Mesenchymal stem cell (in vitro differentiated cells and primary cell): ENCODE measurements around the gene COL4A2.
A peak's percentile ranks its signal among the peaks of the same experiment; 100 is the strongest.

ENCODE experiments used
- DNase-seq: peaks from one replicate; pipeline ENCODE4 v3.0.0-alpha.2; 2013
- H2AFZ ChIP-seq: one replicate; pipeline ENCODE4 v1.6.1; 2013; ENCODE audit warnings: low read depth, mild to moderate bottlenecking, control low read depth, inconsistent platforms, low read length, moderate library complexity
- H2AK5ac ChIP-seq: 2 replicates; pipeline ENCODE4 v1.6.1; 2013; ENCODE audit warnings: low read length, moderate library complexity, mild to moderate bottlenecking, inconsistent platforms; ENCODE audit not compliant: severe bottlenecking
- H2BK120ac ChIP-seq: one replicate; pipeline ENCODE4 v1.6.1; 2013; ENCODE audit warnings: low read depth, mild to moderate bottlenecking, inconsistent platforms, low read length, moderate library complexity
- H2BK12ac ChIP-seq, 2 experiments: one replicate each; pipeline ENCODE4 v1.6.1; 2013; ENCODE audit warnings: inconsistent platforms in 2 of 2, low read length in 2 of 2, mild to moderate bottlenecking in 2 of 2, moderate library complexity in 2 of 2, control low read depth in 1 of 2
- H2BK15ac ChIP-seq: one replicate; pipeline ENCODE4 v1.6.1; 2013; ENCODE audit warnings: mild to moderate bottlenecking, low read depth, inconsistent platforms; ENCODE audit not compliant: poor library complexity, severe bottlenecking
- H2BK5ac ChIP-seq: 2 replicates; pipeline ENCODE4 v1.6.1; 2013; ENCODE audit warnings: low read depth, mild to moderate bottlenecking, low read length, control low read depth, inconsistent platforms; ENCODE audit not compliant: poor library complexity, severe bottlenecking
- H3K14ac ChIP-seq, 2 experiments: one replicate each; pipeline ENCODE4 v1.6.1; 2013; ENCODE audit warnings: inconsistent platforms in 2 of 2, low read length in 2 of 2, control low read depth in 1 of 2, mild to moderate bottlenecking in 1 of 2, moderate library complexity in 1 of 2
- H3K18ac ChIP-seq, 2 experiments: one replicate each; pipeline ENCODE4 v1.6.1; 2013; ENCODE audit warnings: inconsistent platforms in 2 of 2, low read length in 2 of 2, control low read depth in 1 of 2, low read depth in 1 of 2, mild to moderate bottlenecking in 1 of 2
- H3K23ac ChIP-seq, 2 experiments: one replicate each; pipeline ENCODE4 v1.6.1; 2013; ENCODE audit warnings: inconsistent platforms in 2 of 2, low read length in 2 of 2, mild to moderate bottlenecking in 2 of 2, moderate library complexity in 2 of 2, control low read depth in 1 of 2
- H3K27ac ChIP-seq: 2 replicates; pipeline ENCODE4 v1.5.1; 2013; ENCODE audit warnings: mild to moderate bottlenecking, moderate library complexity, low read length, control low read depth, inconsistent platforms; ENCODE audit not compliant: poor library complexity, severe bottlenecking
- H3K27me3 ChIP-seq, 2 experiments: 2 replicates each; pipeline versions ENCODE4 v1.6.1 to v1.7.0; 2013; ENCODE audit warnings: low read length in 2 of 2, mild to moderate bottlenecking in 2 of 2, moderate library complexity in 2 of 2, control low read depth in 1 of 2, inconsistent platforms in 1 of 2; ENCODE audit not compliant: control insufficient read depth in 1 of 2, insufficient read depth in 1 of 2
- H3K36me3 ChIP-seq, 2 experiments: 2 replicates each; pipeline versions ENCODE4 v1.6.1 to v1.7.0; 2013; ENCODE audit warnings: low read length in 2 of 2, control low read depth in 1 of 2, inconsistent platforms in 1 of 2, low read depth in 1 of 2, mild to moderate bottlenecking in 1 of 2; ENCODE audit not compliant: insufficient read depth in 2 of 2, control insufficient read depth in 1 of 2
- H3K4ac ChIP-seq, 2 experiments: one replicate each; pipeline ENCODE4 v1.6.1; 2013; ENCODE audit warnings: inconsistent platforms in 2 of 2, low read length in 2 of 2, mild to moderate bottlenecking in 2 of 2, moderate library complexity in 2 of 2, control low read depth in 1 of 2, low read depth in 1 of 2
- H3K4me1 ChIP-seq: 2 replicates; pipeline ENCODE4 v1.6.1; 2013; ENCODE audit warnings: low read depth, low read length, control low read depth; ENCODE audit not compliant: control insufficient read depth, insufficient read depth
- H3K4me2 ChIP-seq: 2 replicates; pipeline ENCODE4 v1.6.1; 2013; ENCODE audit warnings: low read length, mild to moderate bottlenecking, inconsistent platforms; ENCODE audit not compliant: poor library complexity, severe bottlenecking
- H3K4me3 ChIP-seq, 2 experiments: 2 replicates each; pipeline versions ENCODE4 v1.5.1 to v1.7.0; 2013; ENCODE audit warnings: low read length in 2 of 2, mild to moderate bottlenecking in 2 of 2, control low read depth in 1 of 2, low read depth in 1 of 2; ENCODE audit not compliant: insufficient read depth in 1 of 2
- H3K79me1 ChIP-seq: replicated peaks from 2 replicates; pipeline ENCODE4 v1.6.1; 2013; ENCODE audit warnings: mild to moderate bottlenecking, control low read depth, low read length, inconsistent platforms; ENCODE audit not compliant: poor library complexity, severe bottlenecking
- H3K9ac ChIP-seq: 2 replicates; pipeline ENCODE4 v1.7.0; 2013; ENCODE audit warnings: mild to moderate bottlenecking, low read length, moderate library complexity
- H3K9me3 ChIP-seq: 2 replicates; pipeline ENCODE4 v1.7.0; 2013; ENCODE audit warnings: mild to moderate bottlenecking, low read length; ENCODE audit not compliant: control insufficient read depth
- H4K8ac ChIP-seq: one replicate; pipeline ENCODE4 v1.6.1; 2013; ENCODE audit warnings: inconsistent platforms, mild to moderate bottlenecking, low read length, moderate library complexity
- H4K91ac ChIP-seq: one replicate; pipeline ENCODE4 v1.6.1; 2013; ENCODE audit warnings: mild to moderate bottlenecking, low read length, inconsistent platforms
- WGBS: methylation state at CpG from one replicate; pipeline ENCODE4 v1.1.7; 2013; ENCODE audit warnings: mixed read lengths; 5-methylcytosine and 5-hydroxymethylcytosine counted together

COL4A2 gene

GRCh38 chr13:110448677-110449076 is 141.6 kb downstream of the COL4A2 start:
- no peaks in the 10 kb centered on the region for H3K27me3 ChIP-seq
- H3K4ac ChIP-seq = peak overlapping the region in 1 of 2 experiments; percentile 52
- WGBS = 94% methylated on average over 12 of the region's 12 CpGs
- peaks cover 13% of the 10 kb centered on the region for H3K79me1 ChIP-seq
- H4K91ac ChIP-seq = peak overlapping the region; percentile 0
- H3K18ac ChIP-seq = peak overlapping the region in 1 of 2 experiments; percentile 81
- H2BK12ac ChIP-seq = peak overlapping the region in 1 of 2 experiments; percentile 90
- peak overlapping the region; percentile 4 for H4K8ac ChIP-seq
- no peaks in the 10 kb centered on the region for H3K9me3 ChIP-seq
- no peak overlapping the region for H3K4me3 ChIP-seq
- H3K23ac ChIP-seq = no peak overlapping the region
- H2AK5ac ChIP-seq = peak overlapping the region; percentile 97
- no peak overlapping the region for H2BK120ac ChIP-seq
- H3K14ac ChIP-seq = peak overlapping the region in 1 of 2 experiments; percentile 36
- H3K4me2 ChIP-seq = no peak overlapping the region
- peaks cover 30 to 51% of the 10 kb centered on the region in 2 experiments for H3K36me3 ChIP-seq
- H3K9ac ChIP-seq = no peak overlapping the region
- H3K4me1 ChIP-seq = peaks cover 42% of the 10 kb centered on the region
- H3K27ac ChIP-seq = peak overlapping the region; percentile 79
- H2AFZ ChIP-seq = no peak overlapping the region
- H2BK5ac ChIP-seq = peak overlapping the region; percentile 57
- no peak for DNase-seq
- no peak overlapping the region for H2BK15ac ChIP-seq

GRCh38 chr13:110449219-110450015 is 142.3 kb downstream of the COL4A2 start:
- Histone ChIP-seq H2BK120ac (no peak overlapping the region), H3K27me3 (no peaks in the 10 kb centered on the region), H2BK5ac (peak overlapping the region; percentile 24), H3K4ac (no peak overlapping the region), H3K79me1 (peaks cover 11% of the 10 kb centered on the region), H3K18ac (peak overlapping the region in 1 of 2 experiments; percentile 30), H4K91ac (peak overlapping the region; percentile 34), H2BK15ac (peak overlapping the region; percentile 90), H4K8ac (no peak overlapping the region), H2BK12ac (peak overlapping the region in 1 of 2 experiments; percentile 43), H3K4me1 (peaks cover 36% of the 10 kb centered on the region), H3K9ac (no peak overlapping the region), H3K27ac (peak overlapping the region; percentile 16), H2AK5ac (peak overlapping the region; percentile 89), H3K14ac (no peak overlapping the region), H3K4me2 (no peak overlapping the region), H2AFZ (no peak overlapping the region), H3K4me3 (no peak overlapping the region), H3K9me3 (no peaks in the 10 kb centered on the region), H3K36me3 (peaks cover 30 to 55% of the 10 kb centered on the region in 2 experiments), H3K23ac (no peak overlapping the region)
- 94% methylated on average over 16 of the region's 19 CpGs for WGBS
- no peak for DNase-seq

- Histone ChIP-seq H3K18ac (peak overlapping the region in 1 of 2 experiments; percentile 30), H2BK12ac (peak overlapping the region in 1 of 2 experiments; percentile 43), H2AFZ (no peak overlapping the region), H3K14ac (no peak overlapping the region), H3K27ac (no peak overlapping the region), H2BK5ac (no peak overlapping the region), H2AK5ac (peak overlapping the region; percentile 89), H4K8ac (no peak overlapping the region), H4K91ac (peak overlapping the region; percentile 34), H3K4ac (no peak overlapping the region), H3K4me3 (no peak overlapping the region), H3K9me3 (no peaks in the 10 kb centered on the region), H3K36me3 (peaks cover 30 to 62% of the 10 kb centered on the region in 2 experiments), H3K79me1 (peaks cover 12% of the 10 kb centered on the region), H3K27me3 (no peaks in the 10 kb centered on the region), H3K9ac (no peak overlapping the region), H2BK15ac (no peak overlapping the region), H3K4me2 (no peak overlapping the region), H3K4me1 (peaks cover 35% of the 10 kb centered on the region), H3K23ac (no peak overlapping the region), H2BK120ac (no peak overlapping the region)
- WGBS = 97% methylated on average over 24 of the region's 24 CpGs
- no peak for DNase-seq
These were observed 143.2 kb downstream of the COL4A2 start for GRCh38 chr13:110450016-110450900.
